ENCODE data around the gene ALOX5AP. TPM values are rescaled to one million over a fixed set of nuclear protein-coding genes. Genes with fewer than 3 reads are reported as not detected.
A peak's percentile ranks its signal among the peaks of the same experiment; 100 is the strongest.

The ALOX5AP gene
- 50.3 TPM for total RNA-seq

DNA sequence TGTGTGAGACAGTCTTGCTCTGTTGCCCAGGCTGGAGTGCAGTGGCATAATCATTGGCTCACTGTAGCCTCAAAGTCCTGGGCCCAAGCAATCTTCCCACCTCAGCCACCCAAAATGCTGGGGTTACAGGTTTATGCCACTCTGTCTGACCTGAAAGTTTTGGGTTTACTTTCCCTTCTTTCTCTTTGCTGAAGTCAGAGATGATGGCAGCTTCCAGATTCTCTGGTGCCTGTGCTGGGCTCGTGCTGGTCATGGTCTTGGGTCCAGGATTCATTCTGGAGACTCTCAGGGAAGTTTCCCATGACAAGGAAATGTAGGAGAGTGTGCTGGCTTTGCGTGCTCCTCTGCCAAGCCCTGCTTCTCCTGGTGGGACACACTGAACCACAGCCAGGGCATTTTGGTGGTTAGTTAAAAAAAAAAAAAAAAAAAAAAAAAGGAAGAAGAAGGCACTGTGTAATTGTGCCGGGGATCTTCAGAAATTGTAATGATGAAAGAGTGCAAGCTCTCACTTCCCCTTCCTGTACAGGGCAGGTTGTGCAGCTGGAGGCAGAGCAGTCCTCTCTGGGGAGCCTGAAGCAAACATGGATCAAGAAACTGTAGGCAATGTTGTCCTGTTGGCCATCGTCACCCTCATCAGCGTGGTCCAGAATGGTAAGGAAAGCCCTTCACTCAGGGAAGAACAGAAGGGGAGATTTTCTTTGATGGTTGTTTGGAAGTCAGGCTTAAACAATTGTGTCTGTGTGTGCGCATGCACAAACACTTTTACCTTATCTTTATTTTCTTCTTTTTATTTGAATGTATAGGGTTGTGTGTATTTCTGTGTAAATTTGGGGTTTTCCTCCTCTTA, at the start of gene ALOX5AP:
Gene ALOX5AP (plus strand): TSS at position 519 of the 847 bp plus-strand sequence. CDS start 63 bp downstream, at position 582.
- DNase-seq (ENCODE audit: low spot score) = no peak

DNA sequence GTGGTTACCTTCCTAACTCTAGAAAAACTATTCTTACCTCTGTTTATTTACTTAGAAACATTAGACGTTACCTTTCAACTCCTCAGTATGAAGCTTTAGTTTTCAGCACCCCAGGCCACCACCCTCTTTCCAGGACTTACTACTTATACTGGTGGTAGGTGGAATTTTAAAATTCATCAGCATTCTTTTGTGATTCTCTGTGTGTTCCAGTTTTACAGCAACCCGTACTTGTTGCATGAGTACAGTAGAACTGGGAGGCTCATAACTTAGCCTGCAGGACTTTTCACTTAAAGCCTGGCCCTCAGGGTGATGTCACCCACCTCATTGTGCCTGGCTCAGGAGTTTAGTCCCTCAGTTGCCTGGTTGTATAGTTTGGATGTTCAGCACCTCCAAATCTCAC, 49.4 kb upstream of the ALOX5AP start:
- DNase-seq (ENCODE audit: low spot score) = no peak

DNA sequence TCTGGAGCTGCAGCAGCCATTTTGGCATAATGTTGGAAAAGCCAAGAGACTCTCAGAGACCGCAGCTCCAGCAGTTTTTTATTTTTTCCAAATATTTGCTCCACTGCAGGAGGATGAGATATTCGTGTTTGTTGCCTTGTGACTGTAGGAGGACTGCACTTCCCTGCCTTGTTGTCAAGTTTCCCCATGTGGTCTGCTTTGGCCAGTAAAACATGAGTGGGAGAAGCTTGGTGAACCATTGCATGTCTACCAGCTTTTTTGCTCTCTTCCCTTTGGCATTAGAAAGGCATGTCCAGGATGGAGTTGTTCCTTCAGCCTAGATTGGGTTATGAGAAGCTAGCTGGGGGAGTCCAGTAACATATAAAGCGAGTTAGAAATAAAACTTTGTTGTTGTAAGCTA, 47.7 kb upstream of the ALOX5AP start:
- no peak for DNase-seq (ENCODE audit: low spot score)

DNA sequence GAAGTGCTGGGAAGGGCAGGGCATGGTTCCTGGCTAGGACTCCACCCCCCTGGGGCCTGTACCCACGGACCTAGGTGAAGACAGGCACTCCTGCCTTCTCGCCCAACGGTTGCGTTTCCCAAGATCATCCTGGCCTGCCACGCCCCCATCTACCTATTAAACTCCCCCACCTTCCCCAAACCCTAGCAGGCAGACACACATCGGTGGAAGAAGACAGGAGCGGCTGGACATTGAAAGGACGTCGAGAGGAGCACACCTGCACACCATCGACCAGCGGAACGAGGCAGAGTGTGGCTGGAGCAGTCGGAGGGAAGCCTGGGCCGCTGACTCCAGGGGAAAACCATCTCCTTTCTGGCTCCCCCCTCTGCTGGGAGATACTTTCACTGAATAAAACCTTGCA, 45.6 kb upstream of the ALOX5AP start:
- DNase-seq (ENCODE audit: low spot score) = no peak

DNA sequence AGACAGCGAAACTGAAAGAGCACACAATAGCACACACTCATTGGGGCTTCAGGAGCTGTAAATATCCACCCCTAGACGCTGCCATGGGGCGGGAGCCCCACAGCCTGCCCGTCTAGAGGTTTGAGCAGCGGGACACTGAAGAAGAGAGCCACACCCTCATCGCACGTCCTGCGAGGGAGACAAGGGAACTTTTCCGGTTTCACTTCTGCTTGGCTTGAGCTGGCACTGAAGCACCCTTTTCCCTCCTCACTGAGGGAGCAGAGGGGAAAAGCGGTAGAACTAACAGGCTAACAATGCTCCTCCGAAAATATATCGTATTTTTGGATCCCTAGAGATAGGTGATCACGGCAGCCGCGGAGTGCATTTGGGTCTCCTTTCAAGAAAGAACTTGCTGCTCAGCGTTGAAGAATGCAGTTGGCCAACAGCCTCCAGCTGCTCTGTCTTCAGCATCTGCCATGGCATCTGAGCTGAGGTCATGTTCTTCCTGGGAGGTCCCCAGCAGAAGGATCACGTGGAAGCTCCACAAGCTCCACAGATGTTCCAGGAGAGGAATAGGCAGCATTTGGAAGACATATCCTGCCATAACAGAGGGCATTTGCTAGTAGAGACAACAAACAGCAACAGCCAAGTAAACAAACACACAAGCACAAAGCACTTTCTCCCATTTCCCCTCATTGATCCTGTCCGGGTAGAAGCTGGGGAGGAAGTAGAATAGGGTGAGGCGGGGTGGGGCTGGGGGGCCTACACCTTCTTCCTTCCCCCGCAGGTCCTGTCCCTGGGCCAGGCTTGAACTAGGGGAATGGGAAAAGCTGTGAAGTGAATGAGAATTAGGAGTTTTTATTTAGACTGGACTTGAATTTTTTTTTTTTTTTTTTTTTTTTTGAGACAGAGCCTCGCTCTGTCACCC, 44.8 kb upstream of the ALOX5AP start:
- peak; percentile 70 for DNase-seq (ENCODE audit: low spot score)

DNA sequence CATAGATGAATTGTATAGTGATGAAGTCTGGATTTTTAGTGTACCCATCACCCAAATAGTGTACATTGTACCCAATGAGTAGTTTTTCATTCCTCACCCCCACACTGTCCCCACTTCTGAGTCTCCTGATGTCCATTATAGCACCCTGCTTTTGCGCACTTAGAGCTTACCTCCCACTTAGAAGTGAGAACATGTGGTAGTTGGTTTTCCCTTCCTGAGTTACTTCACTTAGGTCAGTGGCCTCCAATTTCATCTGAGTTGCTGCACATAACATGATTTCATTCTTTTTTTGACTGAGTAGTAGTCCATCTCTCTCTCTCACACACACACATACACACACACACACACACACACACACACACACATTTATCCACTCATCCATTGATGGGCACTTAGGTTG, 43.2 kb upstream of the ALOX5AP start:
- DNase-seq (ENCODE audit: low spot score) = no peak

DNA sequence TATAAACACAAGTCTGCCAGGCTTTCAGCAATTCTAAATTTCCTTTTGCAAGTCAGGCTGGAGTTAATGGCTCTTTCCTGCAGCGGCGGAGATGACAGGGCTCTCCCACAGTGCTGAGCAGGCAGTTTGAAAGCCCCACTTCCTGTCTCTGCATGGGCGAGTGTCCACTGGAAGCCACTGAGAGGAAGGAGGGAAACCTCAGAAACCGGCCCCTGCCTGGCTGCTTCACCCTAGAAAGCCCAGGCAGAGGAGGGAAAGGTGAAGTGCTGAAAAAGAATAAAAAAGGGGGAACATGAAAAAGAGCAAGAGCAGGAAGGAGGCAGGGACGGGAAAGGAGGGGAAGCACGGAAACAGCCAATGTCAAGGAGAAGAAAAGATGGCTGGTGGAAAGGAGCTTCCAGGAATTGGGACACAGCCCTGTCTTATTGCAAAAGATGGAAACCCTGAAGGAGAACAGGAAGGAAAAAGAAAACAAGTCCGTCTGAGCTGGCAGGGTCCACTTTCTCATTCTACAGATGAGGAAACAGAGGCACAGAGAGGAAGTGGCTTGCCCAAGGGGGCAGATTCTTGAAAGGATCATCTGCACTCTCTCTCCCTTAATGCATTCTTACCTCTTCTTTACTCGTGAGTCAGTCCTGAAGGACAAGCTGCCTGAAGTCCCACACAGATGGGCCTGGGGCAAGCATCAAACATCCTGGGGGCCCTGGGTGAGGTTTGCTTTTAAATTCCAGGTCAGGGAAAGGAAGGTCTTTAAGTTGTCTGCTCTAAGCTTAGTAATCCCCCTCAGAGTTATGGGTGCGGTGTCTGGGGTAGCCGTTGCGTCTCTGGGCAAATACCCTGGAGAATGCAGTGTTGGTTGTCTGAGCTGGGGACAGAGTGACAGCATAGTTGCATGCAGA, 38.8 kb upstream of the ALOX5AP start:
- DNase-seq (ENCODE audit: low spot score) = peak; percentile 35

DNA sequence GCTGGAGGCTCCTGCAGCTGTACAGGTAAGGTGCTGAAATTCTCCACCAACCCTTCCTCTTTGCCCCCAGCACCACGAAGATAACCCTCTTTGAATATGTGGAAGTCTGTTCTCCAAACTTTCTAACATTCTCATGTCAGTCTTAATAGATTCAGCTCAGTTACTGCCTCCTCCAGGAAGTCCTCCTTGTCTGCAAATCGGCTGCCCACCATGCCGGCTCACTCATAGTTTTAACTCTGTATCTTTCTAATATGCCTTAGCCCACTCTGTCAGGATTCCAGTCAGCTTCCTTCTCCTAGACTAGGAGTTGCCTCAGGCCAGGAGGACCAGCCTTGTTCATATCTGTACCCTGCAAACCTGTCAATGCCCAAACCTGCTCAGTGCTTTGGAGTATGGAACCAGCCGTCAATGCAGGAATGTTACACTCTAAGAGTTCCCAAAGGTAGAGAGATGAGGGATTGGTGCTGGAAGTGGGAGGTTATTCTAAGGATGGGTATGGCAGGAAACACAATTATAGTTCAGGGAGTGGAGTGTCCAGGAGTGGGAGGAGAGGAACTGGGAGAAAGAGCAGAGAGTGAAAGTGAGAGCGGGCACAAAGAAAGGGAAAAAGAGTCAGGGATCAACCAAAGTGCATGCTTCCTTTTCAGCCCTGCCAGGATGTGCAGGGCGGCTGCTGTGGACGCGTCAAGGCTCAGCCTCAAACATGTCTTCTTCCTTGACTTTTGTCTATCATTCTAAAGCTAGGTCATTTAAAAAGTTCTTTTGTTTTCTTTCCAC, 38.0 kb upstream of the ALOX5AP start:
- DNase-seq (ENCODE audit: low spot score) = no peak

DNA sequence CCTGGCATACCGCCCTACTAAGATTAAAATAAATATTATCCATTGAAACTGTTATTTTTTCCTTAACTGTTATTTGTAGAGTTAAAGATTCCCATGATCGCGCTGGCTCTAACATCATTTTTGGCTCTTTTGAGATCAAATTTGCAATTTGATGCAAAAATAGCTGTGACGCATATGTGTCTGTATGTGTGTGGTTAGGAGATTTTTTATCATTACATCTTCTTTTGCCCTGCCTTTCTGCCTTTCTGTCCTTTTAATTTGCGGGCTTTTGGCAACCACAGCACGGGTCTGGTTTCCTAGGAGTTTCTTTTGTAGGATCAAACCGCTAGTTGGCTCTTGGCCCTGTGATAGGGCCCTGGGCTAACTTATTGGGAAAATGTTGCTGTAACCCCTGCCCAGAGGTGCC, 37.3 kb upstream of the ALOX5AP start:
- DNase-seq (ENCODE audit: low spot score) = no peak

DNA sequence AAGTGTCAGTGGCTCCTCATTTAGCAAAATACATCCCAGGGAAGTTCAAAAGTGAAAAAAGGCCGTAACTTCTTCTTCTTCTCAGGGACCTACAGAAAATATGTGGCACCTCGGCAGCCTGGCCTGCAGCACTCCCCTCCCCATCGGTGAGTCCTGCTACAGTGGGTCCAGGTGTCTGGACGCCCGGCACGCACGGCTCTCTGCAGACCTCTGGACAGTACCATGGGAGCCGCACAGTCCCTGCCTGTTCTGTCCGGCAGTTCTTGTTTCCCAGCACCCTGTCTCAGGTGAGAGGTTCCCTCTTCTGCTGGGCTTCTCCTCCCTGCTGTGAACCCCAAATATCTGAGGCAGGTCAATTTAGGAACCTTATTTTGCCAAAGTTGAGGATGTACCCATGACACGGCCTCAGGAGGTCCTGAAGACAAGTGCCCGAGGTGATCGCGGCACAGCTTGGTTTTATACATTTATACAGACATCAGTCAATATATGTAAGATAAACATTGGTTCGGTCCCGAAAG, 36.8 kb upstream of the ALOX5AP start:
- no peak for DNase-seq (ENCODE audit: low spot score)

DNA sequence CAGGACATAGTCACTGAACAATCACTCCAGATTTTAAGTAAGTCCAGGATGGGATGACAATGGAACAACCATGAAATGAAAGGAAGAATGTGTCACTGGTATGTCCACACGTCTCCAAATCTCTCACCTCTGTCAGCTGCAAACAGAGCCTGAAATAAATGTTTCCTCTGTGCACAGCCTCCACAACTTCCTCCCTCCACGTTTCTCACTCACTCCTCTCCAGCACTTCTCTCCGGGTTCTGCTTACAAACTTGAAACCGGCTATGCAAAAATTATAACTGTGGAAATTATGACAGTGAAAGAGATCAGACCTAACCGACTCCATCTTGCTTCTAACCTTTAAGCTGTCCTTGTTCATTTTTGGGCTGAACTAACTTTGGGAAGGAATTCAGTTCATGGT, 35.0 kb upstream of the ALOX5AP start:
- no peak for DNase-seq (ENCODE audit: low spot score)

DNA sequence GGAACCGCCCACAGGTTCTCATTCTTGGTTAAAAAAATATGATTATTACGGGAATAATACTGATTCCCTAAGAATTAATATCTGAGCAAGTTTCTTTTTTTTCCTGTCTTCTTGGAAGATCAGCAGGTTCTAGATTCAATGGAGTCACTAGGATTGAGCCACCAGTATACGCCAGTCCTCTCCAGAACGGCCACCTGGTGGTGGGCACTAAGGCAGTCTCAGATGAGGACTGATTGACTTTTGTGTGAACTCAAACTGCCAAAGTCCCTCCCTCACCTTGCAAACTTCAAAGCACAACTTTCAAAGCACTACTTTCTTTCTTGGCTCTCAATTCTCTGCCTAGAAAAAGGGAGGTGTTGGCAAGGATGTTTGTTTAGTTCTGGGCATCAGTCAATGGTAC, 33.3 kb upstream of the ALOX5AP start:
- no peak for DNase-seq (ENCODE audit: low spot score)

DNA sequence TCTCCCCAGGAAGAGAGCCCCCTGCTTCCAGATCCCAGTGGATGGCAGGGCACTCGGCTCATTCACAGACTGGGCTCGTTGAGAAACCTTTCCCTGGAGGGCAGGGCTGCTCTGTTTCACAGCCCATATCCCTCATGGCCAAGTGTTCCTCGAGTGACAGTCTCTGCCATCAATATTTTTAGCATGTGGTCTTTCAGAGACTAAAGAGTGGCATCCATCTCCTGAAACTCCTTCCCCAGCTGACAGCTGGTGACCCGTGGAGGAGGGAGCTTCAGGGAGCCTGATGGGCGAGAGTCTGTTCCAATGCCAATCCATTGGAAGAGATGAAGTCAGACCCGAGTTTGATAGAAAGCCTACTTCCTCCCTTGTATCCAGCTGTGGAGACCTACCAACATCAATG, 30.7 kb upstream of the ALOX5AP start:
- DNase-seq (ENCODE audit: low spot score) = no peak

DNA sequence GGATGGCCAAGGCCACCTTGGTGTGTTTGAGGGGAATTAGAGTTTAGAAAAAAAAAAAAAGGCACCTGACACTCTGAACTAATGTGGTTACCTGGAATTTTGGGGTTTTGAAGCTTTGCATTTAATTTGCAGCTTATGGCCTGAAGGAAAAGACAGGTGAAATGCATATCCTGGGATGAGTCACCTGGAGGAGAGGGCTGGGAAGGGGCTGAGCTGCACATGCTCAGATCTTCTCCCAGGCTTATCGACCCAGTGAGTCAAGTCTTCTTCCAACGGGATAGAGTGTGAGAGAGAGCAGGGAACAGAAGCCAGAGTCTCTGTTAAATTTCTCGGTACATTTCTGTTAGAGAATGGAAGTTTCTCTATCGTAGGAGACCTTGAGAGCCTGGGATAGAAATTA, 29.7 kb upstream of the ALOX5AP start:
- DNase-seq (ENCODE audit: low spot score) = no peak

DNA sequence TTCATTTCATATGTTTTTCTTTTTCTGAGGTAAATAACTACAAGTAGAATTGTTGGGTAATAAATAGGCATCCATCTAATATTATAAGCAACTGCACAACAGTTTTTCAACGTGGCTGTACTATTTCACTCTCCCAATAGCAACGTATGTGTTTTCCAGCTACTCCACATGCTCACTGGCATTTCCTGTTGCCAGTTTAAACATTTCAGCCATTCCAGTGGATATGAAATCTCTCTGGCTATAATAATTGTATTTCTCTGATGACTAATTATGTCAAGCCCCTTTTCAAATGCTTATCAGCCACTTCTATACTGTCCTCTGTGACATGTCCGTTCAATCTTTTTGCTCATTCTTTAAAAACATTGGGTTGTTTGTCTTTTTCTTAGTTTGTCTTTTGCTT, 26.8 kb upstream of the ALOX5AP start:
- DNase-seq (ENCODE audit: low spot score) = no peak

DNA sequence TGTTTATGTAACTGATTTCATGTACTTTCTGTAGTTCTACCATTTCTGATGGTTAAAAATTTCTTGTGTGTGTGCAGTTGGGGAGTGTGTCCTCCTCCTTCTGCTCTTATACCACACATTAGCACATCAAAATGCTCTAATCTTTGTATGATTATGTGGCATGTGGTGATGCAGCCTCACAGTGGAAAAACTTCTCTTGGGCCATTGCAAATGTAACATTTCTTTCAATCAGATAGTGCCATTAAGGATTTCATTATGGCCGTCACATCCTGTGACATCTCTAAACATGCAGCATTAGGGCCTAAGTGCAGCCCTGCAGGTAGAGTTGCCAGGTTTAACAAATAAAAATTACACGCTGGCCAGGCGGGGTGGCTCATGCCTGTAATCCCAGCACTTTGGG, 24.9 kb upstream of the ALOX5AP start:
- DNase-seq (ENCODE audit: low spot score) = no peak

DNA sequence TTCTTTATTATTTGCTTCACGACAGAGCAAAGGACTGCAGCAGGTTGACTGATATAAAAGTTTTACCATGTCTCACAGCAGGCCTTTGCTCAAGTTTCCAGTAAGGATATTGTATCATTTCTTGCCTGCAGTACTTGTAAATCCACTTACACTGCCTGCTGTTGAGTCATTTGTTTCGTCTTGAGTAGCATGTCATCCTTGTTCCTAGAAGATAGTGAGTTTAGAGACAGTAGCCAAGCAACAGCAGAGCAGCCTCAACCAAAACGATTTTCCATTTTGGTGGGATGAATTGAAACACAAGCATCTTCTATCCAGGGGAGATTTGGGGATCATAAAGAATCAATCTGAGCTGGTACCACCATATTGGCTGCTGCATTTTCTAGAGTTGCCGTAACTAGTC, 24.0 kb upstream of the ALOX5AP start:
- DNase-seq (ENCODE audit: low spot score) = no peak

DNA sequence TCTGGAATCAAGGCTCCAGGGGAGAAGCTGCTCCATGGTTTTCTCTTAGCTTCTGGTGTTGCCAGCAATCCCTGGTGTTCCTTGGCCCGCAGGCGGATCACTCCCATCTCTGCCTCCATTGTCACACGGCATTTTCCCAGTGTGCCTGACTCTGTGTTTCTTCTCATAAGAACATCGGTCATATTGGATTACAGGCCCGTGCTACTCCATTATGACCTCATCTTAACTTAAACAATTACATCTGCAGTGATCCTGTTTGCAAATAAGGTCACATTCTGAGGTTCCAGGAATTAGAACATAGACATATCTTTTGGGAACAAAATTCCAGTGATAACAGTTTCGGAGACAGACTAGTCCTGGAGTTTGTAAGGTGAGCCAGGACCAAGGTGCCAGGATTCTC, 23.5 kb upstream of the ALOX5AP start:
- DNase-seq (ENCODE audit: low spot score) = no peak

DNA sequence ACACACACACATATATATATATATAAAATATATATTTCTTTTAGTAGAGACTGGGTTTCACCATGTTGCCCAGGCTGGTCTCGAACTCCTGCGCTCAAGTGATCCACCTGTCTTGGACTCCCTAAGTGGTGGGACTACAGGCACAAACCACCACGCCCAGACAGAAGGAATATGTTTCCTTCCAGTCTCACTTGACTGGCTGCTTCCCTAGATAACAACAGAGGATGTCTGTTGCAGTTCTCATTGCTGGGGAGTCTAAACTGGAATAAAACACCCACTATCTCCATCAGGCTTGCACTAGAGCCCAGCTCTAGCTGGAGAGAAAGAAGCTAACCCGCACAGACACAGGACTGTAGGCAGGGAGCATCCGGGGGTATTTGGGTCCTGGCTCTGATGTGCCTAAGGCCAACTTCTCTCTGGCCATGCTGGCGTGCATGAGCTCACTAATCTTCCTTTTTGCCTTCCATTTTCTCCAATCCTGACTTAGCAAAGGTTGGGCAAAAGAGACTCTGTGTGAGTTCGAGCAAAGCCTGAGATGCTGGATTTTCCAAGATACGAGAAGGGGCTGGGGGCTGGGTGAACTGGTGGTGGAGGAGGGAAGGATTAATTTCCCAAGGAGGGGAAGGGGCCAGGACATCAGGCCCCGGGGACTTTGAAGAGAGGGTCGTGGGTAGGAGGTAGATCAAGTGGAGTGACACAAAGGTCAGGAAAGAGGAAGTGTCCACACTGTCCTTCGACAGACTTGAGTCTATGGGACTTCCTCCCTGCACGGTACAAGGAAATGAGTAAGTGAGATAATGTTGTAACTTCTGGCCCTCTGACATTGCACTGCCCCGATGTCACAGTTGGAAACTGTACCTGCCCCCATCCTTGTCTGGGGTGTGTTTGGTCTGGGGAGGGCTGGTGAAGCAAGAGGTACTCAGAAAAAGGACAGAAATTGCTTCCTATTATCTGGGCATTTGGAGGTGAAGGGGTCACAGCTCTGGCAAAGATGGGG, 22.5 kb upstream of the ALOX5AP start:
- peak; percentile 33 for DNase-seq (ENCODE audit: low spot score)
